HS-27A (cell line): ENCODE data around the gene BOLA3.
"Not testable (repeated sequence)": the region's sequence is repeated elsewhere in the genome, so short reads cannot be mapped to it uniquely, and the experiment has no call there.

Experiments
- DNase-seq: peaks from one replicate; pipeline ENCODE4 v3.0.0-alpha.2; 2012; ENCODE audit warnings: low read depth, missing footprints

Gene BOLA3

DNA sequence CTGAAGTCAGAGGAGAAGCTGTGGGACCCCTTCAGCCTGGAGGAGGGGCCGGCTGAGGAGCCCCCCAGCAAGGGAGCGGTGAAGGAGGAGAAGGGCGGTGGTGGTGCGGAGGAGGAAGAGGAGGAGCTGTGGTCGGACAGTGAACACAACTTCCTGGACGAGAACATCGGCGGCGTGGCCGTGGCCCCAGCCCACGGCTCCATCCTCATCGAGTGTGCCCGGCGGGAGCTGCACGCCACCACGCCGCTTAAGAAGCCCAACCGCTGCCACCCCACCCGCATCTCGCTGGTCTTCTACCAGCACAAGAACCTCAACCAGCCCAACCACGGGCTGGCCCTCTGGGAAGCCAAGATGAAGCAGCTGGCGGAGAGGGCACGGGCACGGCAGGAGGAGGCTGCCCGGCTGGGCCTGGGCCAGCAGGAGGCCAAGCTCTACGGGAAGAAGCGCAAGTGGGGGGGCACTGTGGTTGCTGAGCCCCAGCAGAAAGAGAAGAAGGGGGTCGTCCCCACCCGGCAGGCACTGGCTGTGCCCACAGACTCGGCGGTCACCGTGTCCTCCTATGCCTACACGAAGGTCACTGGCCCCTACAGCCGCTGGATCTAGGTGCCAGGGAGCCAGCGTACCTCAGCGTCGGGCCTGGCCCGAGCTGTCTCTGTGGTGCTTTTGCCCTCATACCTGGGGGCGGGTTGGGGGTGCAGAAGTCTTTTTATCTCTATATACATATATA lies 46.0 kb downstream of the BOLA3 start:
- no peak for DNase-seq

GRCh38 chr2:74100254-74101216 lies 47.2 kb downstream of the BOLA3 start:
- DNase-seq: no peak

- DNase-seq: no peak
Observed at GRCh38 chr2:74099835-74100234, 47.9 kb downstream of the BOLA3 start.

DNA sequence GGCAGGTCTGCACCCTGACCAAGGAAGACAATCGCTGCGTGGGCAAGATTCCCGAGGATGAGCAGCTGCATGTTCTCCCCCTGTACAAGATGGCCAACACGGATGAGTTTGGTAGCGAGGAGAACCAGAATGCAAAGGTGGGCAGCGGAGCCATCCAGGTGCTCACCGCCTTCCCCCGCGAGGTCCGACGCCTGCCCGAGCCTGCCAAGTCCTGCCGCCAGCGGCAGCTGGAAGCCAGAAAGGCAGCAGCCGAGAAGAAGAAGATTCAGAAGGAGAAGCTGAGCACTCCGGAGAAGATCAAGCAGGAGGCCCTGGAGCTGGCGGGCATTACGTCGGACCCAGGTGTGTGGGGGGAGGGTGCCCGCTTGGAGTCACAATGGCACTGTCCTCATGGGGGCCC lies 48.4 kb downstream of the BOLA3 start:
- DNase-seq: no peak

GRCh38 chr2:74097574-74097973 lies 50.1 kb downstream of the BOLA3 start:
- no peak for DNase-seq

DNA sequence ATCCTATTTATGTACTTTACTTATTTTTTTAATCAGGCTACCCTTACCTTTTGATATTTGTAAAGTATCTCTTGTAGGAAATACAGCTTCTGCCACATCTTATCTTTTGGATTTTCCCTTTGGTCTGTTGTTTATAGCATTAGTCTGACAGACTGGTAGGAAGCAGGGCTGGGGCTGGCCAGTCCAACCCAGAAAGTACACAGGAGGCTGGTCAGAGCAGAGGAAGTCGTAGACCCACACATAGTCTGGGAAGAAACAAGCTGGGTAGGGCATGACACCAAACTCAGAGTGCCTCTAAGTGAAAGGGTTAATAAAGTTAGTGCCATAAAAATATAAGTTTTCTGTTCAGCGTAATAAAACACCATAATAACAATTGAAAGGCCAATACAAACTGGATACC lies 51.7 kb downstream of the BOLA3 start:
- no peak for DNase-seq

- no peak for DNase-seq
Observed at GRCh38 chr2:74095632-74096031, 52.1 kb downstream of the BOLA3 start.

- no peak for DNase-seq
Observed at GRCh38 chr2:74094291-74094690, 53.4 kb downstream of the BOLA3 start.

DNA sequence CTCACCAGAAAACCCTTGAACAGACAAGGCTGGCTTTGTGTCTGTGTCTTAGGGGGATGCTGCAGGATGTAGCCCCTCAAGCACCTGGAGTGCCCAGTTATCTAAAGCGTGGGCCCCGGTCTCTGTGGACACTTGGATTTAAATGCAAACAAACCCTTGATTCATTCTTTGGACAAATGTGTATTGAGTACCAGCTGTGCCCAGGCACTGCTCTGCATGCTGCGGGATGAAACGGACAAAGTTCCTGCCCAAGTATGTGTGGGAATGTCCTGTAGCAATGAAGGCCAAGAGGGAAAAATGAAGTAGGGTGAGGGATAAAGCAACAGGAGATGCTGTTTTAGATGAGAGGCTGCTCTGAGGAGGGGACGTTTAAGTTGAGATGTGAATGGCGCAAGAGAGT lies 53.9 kb downstream of the BOLA3 start:
- DNase-seq: no peak

DNA sequence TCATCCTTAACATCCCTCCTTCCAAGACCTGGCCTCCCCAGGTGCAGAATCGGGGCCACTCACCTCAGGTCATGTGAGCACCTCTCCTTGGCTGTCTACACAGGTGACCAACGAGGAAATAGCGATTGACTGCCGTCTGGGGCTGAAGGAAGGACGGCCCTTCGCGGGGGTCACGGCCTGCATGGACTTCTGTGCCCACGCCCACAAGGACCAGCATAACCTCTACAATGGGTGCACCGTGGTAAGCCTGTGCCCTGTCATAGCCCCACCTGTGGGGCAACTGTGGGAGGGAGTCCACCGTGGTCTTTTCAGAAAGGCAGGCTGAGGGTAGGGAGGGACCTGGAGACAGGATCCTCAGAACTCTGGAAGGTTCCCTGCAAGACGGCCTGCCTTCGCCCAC lies 54.3 kb downstream of the BOLA3 start:
- DNase-seq: no peak

DNA sequence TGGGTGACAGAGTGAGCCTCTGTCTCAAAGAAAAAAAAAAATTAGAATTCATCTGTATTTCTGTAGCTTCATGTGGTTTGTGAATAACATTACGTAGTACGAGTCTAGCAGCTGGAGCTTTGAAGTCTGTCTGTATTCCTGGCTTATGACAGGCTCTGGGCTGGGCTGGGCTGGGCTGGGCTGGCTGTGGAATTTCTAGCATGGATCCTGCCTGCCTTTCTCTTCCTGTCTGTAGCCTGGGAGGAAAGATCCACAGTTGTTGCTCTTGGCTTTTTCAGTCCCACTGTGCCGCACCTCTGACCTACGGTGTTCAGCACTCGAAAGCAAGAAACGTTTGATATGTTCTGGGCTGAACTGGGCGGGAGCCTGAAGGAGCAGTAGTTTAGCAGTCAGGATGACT lies 55.4 kb downstream of the BOLA3 start:
- DNase-seq: no peak

- no peak for DNase-seq
Observed at GRCh38 chr2:74091391-74091790, 56.3 kb downstream of the BOLA3 start.

DNA sequence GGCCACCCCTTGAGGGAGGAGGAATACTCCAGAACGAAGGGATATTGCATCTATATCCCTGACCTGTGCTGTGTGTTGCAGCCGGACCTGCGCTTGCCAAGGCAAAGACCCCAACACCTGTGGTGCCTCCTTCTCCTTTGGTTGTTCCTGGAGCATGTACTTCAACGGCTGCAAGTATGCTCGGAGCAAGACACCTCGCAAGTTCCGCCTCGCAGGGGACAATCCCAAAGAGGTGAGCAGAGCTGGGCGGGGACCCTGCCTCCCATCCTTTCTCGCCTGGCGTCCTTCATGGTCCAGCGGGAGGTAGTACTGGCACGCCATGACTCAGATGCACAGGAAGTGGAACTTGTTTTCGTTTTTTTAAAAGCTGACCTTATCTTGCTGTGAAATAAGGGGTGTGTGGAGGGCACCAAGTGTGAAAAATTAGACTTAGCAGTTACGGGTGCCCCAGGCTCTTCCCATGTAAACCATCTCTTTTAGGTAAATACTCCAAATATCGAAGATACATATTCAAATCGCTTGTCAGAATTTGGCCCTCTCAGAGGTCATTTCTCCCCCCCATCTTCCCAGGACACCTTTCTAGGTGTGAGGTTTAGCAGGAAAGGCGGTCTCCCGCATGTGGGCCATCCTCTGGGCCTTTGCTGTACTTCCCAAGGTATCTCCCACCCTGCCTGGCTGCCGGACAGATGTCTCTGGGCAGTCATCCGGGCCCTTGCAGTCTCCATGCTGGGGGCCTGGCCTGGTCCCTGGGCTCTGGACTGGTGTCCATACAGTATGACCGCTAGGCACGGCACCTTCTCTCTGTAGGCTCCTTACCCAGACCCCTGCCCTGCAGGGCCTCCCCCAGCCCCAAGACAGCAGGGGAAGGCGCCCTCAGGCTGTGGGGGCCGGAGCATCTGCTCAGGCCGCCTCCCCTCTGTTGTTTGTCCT lies 57.6 kb downstream of the BOLA3 start:
- DNase-seq: no peak

DNA sequence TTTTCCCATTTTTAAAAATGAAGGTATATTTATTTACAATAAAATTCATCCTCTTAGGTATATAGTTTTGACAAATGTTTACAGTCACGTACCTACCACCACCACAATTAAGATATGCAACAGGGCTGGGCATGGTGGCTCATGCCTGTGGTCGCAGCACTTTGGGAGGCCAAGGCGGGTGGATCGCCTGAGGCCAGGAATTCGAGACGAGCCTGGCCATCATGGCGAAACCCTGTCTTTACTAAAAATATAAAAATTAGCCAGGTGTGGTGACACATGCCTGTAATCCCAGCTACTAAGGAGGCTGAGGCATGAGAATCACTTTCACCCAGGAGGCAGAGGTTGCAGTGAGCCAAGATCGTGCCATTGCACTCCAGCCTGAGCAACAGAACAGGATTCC lies 59.0 kb downstream of the BOLA3 start:
- not testable (repeated sequence) for DNase-seq

DNA sequence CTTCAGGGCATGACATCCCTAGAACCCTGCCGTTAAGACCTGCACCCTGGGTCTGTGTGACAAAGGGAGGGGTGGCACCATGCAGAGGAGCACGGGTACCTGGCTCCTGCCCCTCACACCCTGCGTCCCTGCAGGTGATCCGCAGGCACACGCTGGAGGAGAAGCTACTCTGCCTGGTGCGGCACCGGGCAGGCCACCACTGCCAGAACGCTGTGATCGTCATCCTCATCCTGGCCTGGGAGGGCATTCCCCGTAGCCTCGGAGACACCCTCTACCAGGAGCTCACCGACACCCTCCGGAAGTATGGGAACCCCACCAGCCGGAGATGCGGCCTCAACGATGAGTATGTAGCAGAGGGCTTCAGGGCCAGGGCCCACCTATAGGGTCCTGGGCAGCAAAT lies 60.0 kb downstream of the BOLA3 start:
- DNase-seq: no peak

GRCh38 chr2:74086021-74086420 lies 61.7 kb downstream of the BOLA3 start:
- no peak for DNase-seq
